Suprapubic skin (tissue), 4 donors: ENCODE measurements around the gene ZBTB48. TPM values are rescaled to one million over a fixed set of nuclear protein-coding genes. Genes with fewer than 3 reads are reported as not detected.

Source experiments
- DNase-seq, 2 donors: peaks; one replicate each; pipeline ENCODE4 v3.0.0-alpha.2; 2019; ENCODE audit warnings: low spot score in 2 of 2
- H3K27ac ChIP-seq: fragments of 200-600 bp; sonication (generic); one replicate; pipeline ENCODE4 v1.5.1; 2019
- H3K27me3 ChIP-seq: fragments of 200-600 bp; sonication (generic); one replicate; pipeline ENCODE4 v1.5.1; 2019
- H3K36me3 ChIP-seq: fragments of 200-600 bp; sonication (generic); one replicate; pipeline ENCODE4 v1.5.1; 2019
- H3K4me1 ChIP-seq: fragments of 200-600 bp; sonication (generic); one replicate; pipeline ENCODE4 v1.5.1; 2019
- H3K4me3 ChIP-seq: fragments of 200-600 bp; sonication (generic); one replicate; pipeline ENCODE4 v1.5.1; 2019; ENCODE audit warnings: mild to moderate bottlenecking
- H3K9me3 ChIP-seq: fragments of 200-600 bp; sonication (generic); one replicate; pipeline ENCODE4 v1.5.1; 2019
- CTCF ChIP-seq, 2 donors: fragments of 200-600 bp in 1 of 2; fragments of 450-650 bp in 1 of 2; sonication (generic) in 1 of 2; IDR thresholded peaks; one replicate each; pipeline ENCODE4 v1.5.1; 2016 to 2019; ENCODE audit warnings: antibody characterized with exemption in 2 of 2, mild to moderate bottlenecking in 1 of 2, moderate library complexity in 1 of 2
- EP300 ChIP-seq: sonication (generic); formaldehyde crosslinking; IDR thresholded peaks from one replicate; pipeline ENCODE4 v1.6.1; 2017; ENCODE audit warnings: antibody characterized with exemption
- POLR2A ChIP-seq, 2 donors: fragments of 450-650 bp; IDR thresholded peaks; one replicate each; pipeline ENCODE4 v1.6.1; 2017; ENCODE audit warnings: antibody characterized with exemption in 2 of 2, mild to moderate bottlenecking in 2 of 2, moderate library complexity in 2 of 2
- POLR2AphosphoS5 ChIP-seq, 3 donors: sonication (generic); formaldehyde crosslinking; IDR thresholded peaks; one replicate each; pipeline ENCODE4 v1.6.1; 2017; ENCODE audit warnings: antibody characterized with exemption in 3 of 3
- WGBS: methylation state at CpG from one replicate; pipeline ENCODE4 v1.1.5; 2018; 5-methylcytosine and 5-hydroxymethylcytosine counted together
- total RNA-seq, 4 donors: library from RNA; depleted of rRNA; stranded (reverse); fragments of >200 nt; gene quantifications; one replicate each; pipeline ENCODE4 v1.1.0, GENCODE V29; 2016

The ZBTB48 gene
- total RNA-seq, 4 donors from 2014 or later, result 17.8 to 26.7 (median 21.6) TPM

- Histone ChIP-seq H3K9me3 (no peaks in the 10 kb centered on the region), H3K27me3 (no peaks in the 10 kb centered on the region), H3K36me3 (peaks cover 60% of the 10 kb centered on the region), H3K4me3 (no peak overlapping the region), H3K4me1 (peaks cover 60% of the 10 kb centered on the region), H3K27ac (no peak overlapping the region)
- no peak for TF ChIP-seq POLR2AphosphoS5 (IDR thresholded peaks at IDR 0.05)
- no peak for TF ChIP-seq CTCF (IDR thresholded peaks at IDR 0.05)
- no peak for TF ChIP-seq EP300
- no peak for TF ChIP-seq POLR2A (IDR thresholded peaks at IDR 0.05)
- no peak for DNase-seq
- WGBS, result 88% methylated on average over 8 of the region's 24 CpGs
These were observed 9.2 kb downstream of the ZBTB48 start for GRCh38 chr1:6588893-6589520.

GRCh38 chr1:6590046-6590445 lies 10.3 kb downstream of the ZBTB48 start:
- H3K27ac ChIP-seq, result no peak overlapping the region
- DNase-seq, result no peak
- no peak overlapping the region for H3K4me3 ChIP-seq
- H3K4me1 ChIP-seq, result peaks cover 51% of the 10 kb centered on the region
- H3K27me3 ChIP-seq, result no peaks in the 10 kb centered on the region
- no peaks in the 10 kb centered on the region for H3K9me3 ChIP-seq
- no peak for TF ChIP-seq CTCF (IDR thresholded peaks at IDR 0.05)
- H3K36me3 ChIP-seq, result peaks cover 71% of the 10 kb centered on the region
- WGBS, result 80% methylated on average over 4 of the region's 7 CpGs

GRCh38 chr1:6591222-6591621 lies 11.4 kb downstream of the ZBTB48 start:
- no peak for DNase-seq
- 87% methylated on average over 13 of the region's 13 CpGs for WGBS
- H3K36me3 ChIP-seq, result peaks cover 83% of the 10 kb centered on the region
- H3K27ac ChIP-seq, result no peak overlapping the region
- peaks cover 47% of the 10 kb centered on the region for H3K4me1 ChIP-seq
- H3K4me3 ChIP-seq, result no peak overlapping the region
- no peaks in the 10 kb centered on the region for H3K27me3 ChIP-seq
- TF ChIP-seq CTCF (IDR thresholded peaks at IDR 0.05) (no peak), POLR2AphosphoS5 (IDR thresholded peaks at IDR 0.05) (no peak), EP300 (no peak), POLR2A (IDR thresholded peaks at IDR 0.05) (no peak)
- H3K9me3 ChIP-seq, result no peaks in the 10 kb centered on the region

- H3K36me3 ChIP-seq, result peaks cover 85% of the 10 kb centered on the region
- H3K9me3 ChIP-seq, result no peaks in the 10 kb centered on the region
- no peak overlapping the region for H3K27ac ChIP-seq
- TF ChIP-seq POLR2AphosphoS5 (IDR thresholded peaks at IDR 0.05), result no peak
- no peak for TF ChIP-seq EP300
- no peak for TF ChIP-seq CTCF (IDR thresholded peaks at IDR 0.05)
- TF ChIP-seq POLR2A (IDR thresholded peaks at IDR 0.05), result no peak
- no peak for DNase-seq
- H3K4me1 ChIP-seq, result peaks cover 50% of the 10 kb centered on the region
- no peak overlapping the region for H3K4me3 ChIP-seq
- WGBS, result 100% methylated on average over 2 of the region's 6 CpGs
- H3K27me3 ChIP-seq, result no peaks in the 10 kb centered on the region
These were observed 11.8 kb downstream of the ZBTB48 start for GRCh38 chr1:6591644-6592043.

- peaks cover 50% of the 10 kb centered on the region for H3K4me1 ChIP-seq
- H3K27ac ChIP-seq, result no peak overlapping the region
- TF ChIP-seq POLR2AphosphoS5 (IDR thresholded peaks at IDR 0.05), result no peak
- no peak for TF ChIP-seq EP300
- no peak for TF ChIP-seq CTCF (IDR thresholded peaks at IDR 0.05)
- TF ChIP-seq POLR2A (IDR thresholded peaks at IDR 0.05), result no peak
These were observed 12.6 kb downstream of the ZBTB48 start for GRCh38 chr1:6592441-6592840.

More at GRCh38 chr1:6592441-6592840, 12.6 kb downstream of the ZBTB48 start:
- no peaks in the 10 kb centered on the region for H3K27me3 ChIP-seq
- no peak for DNase-seq
- H3K9me3 ChIP-seq, result no peaks in the 10 kb centered on the region
- H3K36me3 ChIP-seq, result peaks cover 93% of the 10 kb centered on the region
- no peak overlapping the region for H3K4me3 ChIP-seq
- 51% methylated on average over 5 of the region's 5 CpGs for WGBS
